H9 (cell line): ENCODE measurements around the gene USP44. TPM values are rescaled to one million over a fixed set of nuclear protein-coding genes. Genes with fewer than 3 reads are reported as not detected.
A peak's percentile ranks its signal among the peaks of the same experiment; 100 is the strongest.

Experiments
- DNase-seq: peaks from one replicate; pipeline ENCODE4 v3.0.0-alpha.2; 2017
- H2AFZ ChIP-seq: one replicate; pipeline ENCODE4 v1.6.1; 2013; ENCODE audit warnings: mild to moderate bottlenecking, low read length, control low read depth, moderate library complexity
- H2AK5ac ChIP-seq: 2 replicates; pipeline ENCODE4 v1.6.1; 2013; ENCODE audit warnings: low read length, control low read depth, mixed read lengths; ENCODE audit not compliant: insufficient read length
- H2BK120ac ChIP-seq: one replicate; pipeline ENCODE4 v1.6.1; 2013; ENCODE audit warnings: low read depth, mild to moderate bottlenecking, low read length, control low read depth, inconsistent platforms; ENCODE audit not compliant: poor library complexity, severe bottlenecking
- H2BK12ac ChIP-seq: 2 replicates; pipeline ENCODE4 v1.6.1; 2013; ENCODE audit warnings: low read length, control low read depth, mixed read lengths, low read depth; ENCODE audit not compliant: insufficient read length
- H2BK15ac ChIP-seq: 2 replicates; pipeline ENCODE4 v1.6.1; 2013; ENCODE audit warnings: low read depth, low read length, control low read depth
- H2BK20ac ChIP-seq: one replicate; pipeline ENCODE4 v1.6.1; 2013; ENCODE audit warnings: low read depth, mild to moderate bottlenecking, low read length, control low read depth, inconsistent platforms; ENCODE audit not compliant: poor library complexity, severe bottlenecking
- H2BK5ac ChIP-seq: 2 replicates; pipeline ENCODE4 v1.6.1; 2013; ENCODE audit warnings: low read length, control low read depth, mixed read lengths; ENCODE audit not compliant: insufficient read length
- H3K14ac ChIP-seq: 2 replicates; pipeline ENCODE4 v1.6.1; 2013; ENCODE audit warnings: low read length, control low read depth; ENCODE audit not compliant: insufficient read depth
- H3K18ac ChIP-seq: 2 replicates; pipeline ENCODE4 v1.6.1; 2013; ENCODE audit warnings: low read depth, mild to moderate bottlenecking, mixed read lengths, low read length, control low read depth; ENCODE audit not compliant: insufficient read length
- H3K23ac ChIP-seq: 2 replicates; pipeline ENCODE4 v1.6.1; 2013; ENCODE audit warnings: low read length, control low read depth, mixed read lengths, low read depth; ENCODE audit not compliant: insufficient read length
- H3K23me2 ChIP-seq: 2 replicates; pipeline ENCODE4 v1.6.1; 2013; ENCODE audit warnings: low read depth, mild to moderate bottlenecking, mixed read lengths, low read length, control low read depth; ENCODE audit not compliant: insufficient read length, poor library complexity, severe bottlenecking
- H3K27ac ChIP-seq: 2 replicates; pipeline ENCODE4 v1.5.1; 2013; ENCODE audit warnings: low read length, control low read depth, mixed read lengths, low read depth; ENCODE audit not compliant: insufficient read length
- H3K27me3 ChIP-seq: 2 replicates; pipeline ENCODE4 v1.6.1; 2013; ENCODE audit warnings: low read length, control low read depth, inconsistent platforms; ENCODE audit not compliant: insufficient read depth
- H3K4ac ChIP-seq: 2 replicates; pipeline ENCODE4 v1.6.1; 2013; ENCODE audit warnings: low read depth, mild to moderate bottlenecking, control low read depth, inconsistent platforms, low read length, moderate library complexity
- H3K4me1 ChIP-seq: 2 replicates; pipeline ENCODE4 v1.6.1; 2013; ENCODE audit warnings: low read length, control low read depth, inconsistent platforms; ENCODE audit not compliant: insufficient read depth
- H3K4me2 ChIP-seq: 2 replicates; pipeline ENCODE4 v1.6.1; 2013; ENCODE audit warnings: low read length, control low read depth, mixed read lengths; ENCODE audit not compliant: insufficient read length, insufficient read depth
- H3K56ac ChIP-seq: 2 replicates; pipeline ENCODE4 v1.6.1; 2013; ENCODE audit warnings: low read depth, mild to moderate bottlenecking, mixed read lengths, low read length, control low read depth; ENCODE audit not compliant: insufficient read length
- H3K79me1 ChIP-seq: 2 replicates; pipeline ENCODE4 v1.6.1; 2013; ENCODE audit warnings: low read depth, mild to moderate bottlenecking, moderate library complexity, low read length, control low read depth, inconsistent platforms; ENCODE audit not compliant: insufficient read depth, poor library complexity, severe bottlenecking
- H3K79me2 ChIP-seq: 2 replicates; pipeline ENCODE4 v1.6.1; 2013; ENCODE audit warnings: low read length, control low read depth, inconsistent platforms; ENCODE audit not compliant: insufficient read depth
- H3K9ac ChIP-seq: 2 replicates; pipeline ENCODE4 v1.6.1; 2013; ENCODE audit warnings: low read length, control low read depth, mixed read lengths; ENCODE audit not compliant: insufficient read length; ENCODE audit errors: extremely low read depth
- H3K9me3 ChIP-seq: one replicate; pipeline ENCODE4 v1.6.1; 2013; ENCODE audit warnings: low read depth, low read length, inconsistent platforms; ENCODE audit not compliant: control insufficient read depth
- H3T11ph ChIP-seq: one replicate; pipeline ENCODE4 v1.6.1; 2013; ENCODE audit warnings: mild to moderate bottlenecking, low read length, control low read depth, inconsistent platforms
- H4K20me1 ChIP-seq: one replicate; pipeline ENCODE4 v1.6.1; 2013; ENCODE audit not compliant: control insufficient read depth, insufficient read length, insufficient read depth
- H4K5ac ChIP-seq: 2 replicates; pipeline ENCODE4 v1.6.1; 2013; ENCODE audit warnings: low read depth, mild to moderate bottlenecking, mixed read lengths, low read length, control low read depth; ENCODE audit not compliant: insufficient read length
- H4K8ac ChIP-seq: replicated peaks from 2 replicates; pipeline ENCODE4 v1.6.1; 2013; ENCODE audit warnings: low read length, control low read depth, mixed read lengths, low read depth; ENCODE audit not compliant: insufficient read length
- H4K91ac ChIP-seq: 2 replicates; pipeline ENCODE4 v1.6.1; 2013; ENCODE audit warnings: low read depth, mild to moderate bottlenecking, moderate library complexity, mixed read lengths, low read length, control low read depth; ENCODE audit not compliant: insufficient read length
- H3K27ac Mint-ChIP-seq, 3 experiments: 2 replicates in 2 of 3; 3 replicates in 1 of 3; pipeline ENCODE4 v1.8.0; 2020 to 2021; ENCODE audit warnings: mixed read lengths in 3 of 3, mild to moderate bottlenecking in 1 of 3, moderate library complexity in 1 of 3
- H3K27me3 Mint-ChIP-seq: 2 replicates; pipeline ENCODE4 v1.8.0; 2021; ENCODE audit warnings: low read depth, mild to moderate bottlenecking, moderate library complexity, mixed read lengths
- H3K36me3 Mint-ChIP-seq, 3 experiments: 2 replicates in 2 of 3; 3 replicates in 1 of 3; pipeline ENCODE4 v1.8.0; 2020 to 2021; ENCODE audit warnings: low read depth in 3 of 3, mixed read lengths in 3 of 3; ENCODE audit not compliant: insufficient read depth in 1 of 3
- H3K4me1 Mint-ChIP-seq, 2 experiments: 2 replicates each; pipeline ENCODE4 v1.8.0; 2020; ENCODE audit warnings: mixed read lengths in 2 of 2
- H3K4me3 Mint-ChIP-seq, 2 experiments: 2 replicates in 1 of 2; 3 replicates in 1 of 2; pipeline ENCODE4 v1.8.0; 2020 to 2021; ENCODE audit warnings: mild to moderate bottlenecking in 2 of 2, mixed read lengths in 2 of 2, moderate library complexity in 1 of 2
- H3K9me3 Mint-ChIP-seq, 2 experiments: 2 replicates in 1 of 2; 3 replicates in 1 of 2; pipeline ENCODE4 v1.8.0; 2020; ENCODE audit warnings: mild to moderate bottlenecking in 2 of 2, mixed read lengths in 2 of 2, moderate library complexity in 1 of 2
- WGBS: extraction: QIAGEN DNeasy Blood & Tissue Kit; methylation state at CpG from one replicate; pipeline ENCODE4 v1.1.7; 2013; ENCODE audit warnings: missing lambda C conversion rate, low lambda C conversion rate, mixed read lengths; ENCODE audit not compliant: insufficient read length; ENCODE audit errors: extremely low coverage; 5-methylcytosine and 5-hydroxymethylcytosine counted together
- total RNA-seq: library from RNA; stranded (reverse); gene quantifications from 2 replicates; pipeline ENCODE4 v1.2.1, GENCODE V29; 2021
- TF ChIP-seq, protein P1 (sequence below): fragments of 200-600 bp; sonication (generic); conservative IDR thresholded peaks from 3 replicates; pipeline ENCODE4 v1.8.0; 2021; ENCODE audit warnings: antibody characterized with exemption, mild to moderate bottlenecking

USP44 gene
- total RNA-seq, 1 experiment from 2014 or later = 185 TPM

DNA sequence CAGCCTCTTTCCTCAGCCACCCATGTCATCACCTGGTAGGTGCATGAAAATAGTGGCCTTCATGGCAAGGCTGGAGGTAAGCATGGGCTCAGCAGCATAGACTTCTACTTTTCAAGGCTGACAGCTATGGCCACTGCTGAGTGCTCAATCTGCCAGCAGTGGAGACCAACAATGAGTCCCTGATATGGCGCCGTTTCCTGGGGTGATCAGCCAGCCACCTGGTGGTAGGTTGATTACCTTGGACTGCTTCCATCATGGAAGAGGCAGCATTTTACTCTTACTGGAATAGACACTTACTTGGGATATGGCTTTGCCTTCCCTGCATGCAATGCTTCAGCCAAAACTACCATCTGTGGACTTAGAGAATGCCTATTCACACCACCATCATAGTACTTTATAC lies 39.5 kb upstream of the USP44 start:
- Mint-ChIP-seq H3K4me1 (peaks cover 17 to 18% of the 10 kb centered on the region in 2 experiments), H3K9me3 (no peaks in the 10 kb centered on the region), H3K27me3 (no peaks in the 10 kb centered on the region), H3K4me3 (no peak overlapping the region), H3K36me3 (no peaks in the 10 kb centered on the region; a peak in 1 of 7 replicates), H3K27ac (no peak overlapping the region)
- Histone ChIP-seq H3K14ac (no peak overlapping the region), H4K91ac (no peak overlapping the region), H3K18ac (no peak overlapping the region), H3K79me2 (no peaks in the 10 kb centered on the region), H3K4me2 (no peak overlapping the region), H3T11ph (no peak overlapping the region), H3K56ac (no peak overlapping the region), H3K4me1 (no peaks in the 10 kb centered on the region; the same call in 1 of the 2 replicates), H2BK20ac (no peak overlapping the region), H3K9me3 (no peaks in the 10 kb centered on the region), H2AK5ac (no peak overlapping the region), H2BK12ac (no peak overlapping the region), H3K4ac (no peak overlapping the region), H3K23me2 (no peaks in the 10 kb centered on the region), H4K20me1 (no peaks in the 10 kb centered on the region), H2BK15ac (no peak overlapping the region), H4K8ac (no peak overlapping the region), H3K79me1 (no peaks in the 10 kb centered on the region), H3K23ac (no peak overlapping the region), H4K5ac (no peak overlapping the region), H3K9ac (no peak overlapping the region), H2AFZ (no peak overlapping the region), H3K27me3 (no peaks in the 10 kb centered on the region), H3K27ac (no peak overlapping the region), H2BK5ac (no peak overlapping the region), H2BK120ac (no peak overlapping the region)
- no peak for DNase-seq
- TF ChIP-seq, protein P1, sequence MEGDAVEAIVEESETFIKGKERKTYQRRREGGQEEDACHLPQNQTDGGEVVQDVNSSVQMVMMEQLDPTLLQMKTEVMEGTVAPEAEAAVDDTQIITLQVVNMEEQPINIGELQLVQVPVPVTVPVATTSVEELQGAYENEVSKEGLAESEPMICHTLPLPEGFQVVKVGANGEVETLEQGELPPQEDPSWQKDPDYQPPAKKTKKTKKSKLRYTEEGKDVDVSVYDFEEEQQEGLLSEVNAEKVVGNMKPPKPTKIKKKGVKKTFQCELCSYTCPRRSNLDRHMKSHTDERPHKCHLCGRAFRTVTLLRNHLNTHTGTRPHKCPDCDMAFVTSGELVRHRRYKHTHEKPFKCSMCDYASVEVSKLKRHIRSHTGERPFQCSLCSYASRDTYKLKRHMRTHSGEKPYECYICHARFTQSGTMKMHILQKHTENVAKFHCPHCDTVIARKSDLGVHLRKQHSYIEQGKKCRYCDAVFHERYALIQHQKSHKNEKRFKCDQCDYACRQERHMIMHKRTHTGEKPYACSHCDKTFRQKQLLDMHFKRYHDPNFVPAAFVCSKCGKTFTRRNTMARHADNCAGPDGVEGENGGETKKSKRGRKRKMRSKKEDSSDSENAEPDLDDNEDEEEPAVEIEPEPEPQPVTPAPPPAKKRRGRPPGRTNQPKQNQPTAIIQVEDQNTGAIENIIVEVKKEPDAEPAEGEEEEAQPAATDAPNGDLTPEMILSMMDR = peak; percentile 21; the same call in 2 of the 3 replicates
- no CpG with 5 or more reads among the region's 2 CpGs for WGBS
